Right lobe of liver (tissue), 4 donors: Measurements from ENCODE around the gene PHTF2.

Experiments
- CTCF ChIP-seq, 4 donors: fragments of 200-600 bp in 3 of 4; fragments of 450-650 bp in 1 of 4; IDR thresholded peaks; one replicate each; pipeline versions ENCODE4 v1.5.1 to v1.8.0; 2016 to 2022; ENCODE audit warnings: antibody characterized with exemption in 4 of 4, mild to moderate bottlenecking in 2 of 4
- POLR2A ChIP-seq: fragments of 450-650 bp; IDR thresholded peaks from one replicate; pipeline ENCODE4 v1.6.1; 2017; ENCODE audit warnings: antibody characterized with exemption, mild to moderate bottlenecking
- donor health status: DM: no; HTN: no; CAD: no.
- donor health status: DM: no; HTN: no; CAD: no.
- donor health status: DM: no; HTN: yes; CAD: no.

- TF ChIP-seq POLR2A (no peak), CTCF (IDR thresholded peaks at IDR 0.05) (no peak)
Observed at GRCh38 chr7:77802557-77803405, 4.2 kb downstream of the PHTF2 start.
